ENCODE measurements around the gene TMPRSS13.
"Not testable (repeated sequence)": the region's sequence is repeated elsewhere in the genome, so short reads cannot be mapped to it uniquely, and the experiment has no call there.

Gene TMPRSS13

GRCh38 chr11:117950993-117951961 lies 22.1 kb upstream of the TMPRSS13 start:
- DNase-seq (ENCODE audit: low read depth, low spot score): no peak

GRCh38 chr11:117950301-117950700 lies 21.1 kb upstream of the TMPRSS13 start:
- no peak for DNase-seq (ENCODE audit: low read depth, low spot score)

GRCh38 chr11:117949062-117949461 lies 19.9 kb upstream of the TMPRSS13 start:
- DNase-seq (ENCODE audit: low read depth, low spot score): no peak

GRCh38 chr11:117948466-117948865 lies 19.3 kb upstream of the TMPRSS13 start:
- not testable (repeated sequence) for DNase-seq (ENCODE audit: low read depth, low spot score)

GRCh38 chr11:117947751-117948150 lies 18.5 kb upstream of the TMPRSS13 start:
- DNase-seq (ENCODE audit: low read depth, low spot score): not testable (repeated sequence)

- DNase-seq (ENCODE audit: low read depth, low spot score): peak; percentile 55
Measured at GRCh38 chr11:117946842-117947526, 17.8 kb upstream of the TMPRSS13 start.

GRCh38 chr11:117946156-117946841 lies 17.1 kb upstream of the TMPRSS13 start:
- DNase-seq (ENCODE audit: low read depth, low spot score): no peak

GRCh38 chr11:117945047-117945810 lies 16.0 kb upstream of the TMPRSS13 start:
- no peak for DNase-seq (ENCODE audit: low read depth, low spot score)

- DNase-seq (ENCODE audit: low read depth, low spot score): no peak
Measured at GRCh38 chr11:117944554-117944953, 15.4 kb upstream of the TMPRSS13 start.

GRCh38 chr11:117941976-117942654 lies 12.9 kb upstream of the TMPRSS13 start:
- DNase-seq (ENCODE audit: low read depth, low spot score): no peak

GRCh38 chr11:117941163-117941707 lies 12.0 kb upstream of the TMPRSS13 start:
- DNase-seq (ENCODE audit: low read depth, low spot score): no peak

GRCh38 chr11:117940736-117941135 lies 11.5 kb upstream of the TMPRSS13 start:
- DNase-seq (ENCODE audit: low read depth, low spot score): no peak

- no peak for DNase-seq (ENCODE audit: low read depth, low spot score)
Measured at GRCh38 chr11:117936973-117937372, 7.8 kb upstream of the TMPRSS13 start.

GRCh38 chr11:117934526-117935307 lies 5.5 kb upstream of the TMPRSS13 start:
- no peak for DNase-seq (ENCODE audit: low read depth, low spot score)

- DNase-seq (ENCODE audit: low read depth, low spot score): no peak
Measured at GRCh38 chr11:117933930-117934329, 4.7 kb upstream of the TMPRSS13 start.

GRCh38 chr11:117933475-117933874 lies 4.3 kb upstream of the TMPRSS13 start:
- DNase-seq (ENCODE audit: low read depth, low spot score): no peak

- no peak for DNase-seq (ENCODE audit: low read depth, low spot score)
Measured at GRCh38 chr11:117932947-117933346, 3.7 kb upstream of the TMPRSS13 start.

- DNase-seq (ENCODE audit: low read depth, low spot score): no peak
Measured at GRCh38 chr11:117932426-117932825, 3.2 kb upstream of the TMPRSS13 start.

GRCh38 chr11:117931971-117932370 lies 2.8 kb upstream of the TMPRSS13 start:
- no peak for DNase-seq (ENCODE audit: low read depth, low spot score)
